Endometrial microvascular endothelial cells (primary cell): Measurements from ENCODE around the gene STRADB. TPM values are rescaled to one million over a fixed set of nuclear protein-coding genes. Genes with fewer than 3 reads are reported as not detected.
"Not testable (repeated sequence)": the region's sequence is repeated elsewhere in the genome, so short reads cannot be mapped to it uniquely, and the experiment has no call there.

Source experiments
- in situ Hi-C: cut with HindIII; loops from 2 replicates; pipeline ENCODE4 v1.10.0; 2017; ENCODE audit warnings: low sequenced_read_pairs, low pct_unique_long_range_greater_than_20kb; ENCODE audit errors: inconsistent ontology term
- total RNA-seq: library from RNA; depleted of rRNA; stranded (reverse); fragments of >200 nt; gene quantifications from one replicate; pipeline ENCODE4 v1.2.3, GENCODE V29; 2015; ENCODE audit errors: inconsistent ontology term

STRADB gene
- total RNA-seq, 1 donor from 2014 or later, result 42.8 TPM

- in situ Hi-C loops, result not testable (repeated sequence)
These were observed 23.2 kb upstream of the STRADB start for GRCh38 chr2:201428366-201428765.

DNA sequence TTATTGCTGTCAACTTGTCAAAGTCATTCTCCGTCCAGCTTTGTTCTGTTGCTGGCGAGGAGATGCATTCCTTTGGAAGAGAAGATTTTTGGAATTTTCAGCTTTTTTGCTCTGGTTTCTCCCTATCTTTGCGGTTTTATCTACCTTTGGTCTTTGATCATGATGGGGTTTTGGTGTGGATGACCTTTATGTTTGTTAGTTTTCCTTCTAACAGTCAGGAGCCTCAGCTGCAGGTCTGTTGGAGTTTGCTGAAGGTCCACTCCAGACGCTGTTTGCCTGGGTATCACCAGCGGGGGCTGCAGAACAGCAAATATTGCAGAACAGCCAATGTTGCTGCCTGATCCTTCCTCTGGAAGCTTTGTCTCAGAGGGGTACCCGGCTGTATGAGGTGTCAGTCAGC, 21.7 kb upstream of the STRADB start:
- in situ Hi-C loops, result not testable (repeated sequence)

GRCh38 chr2:201430322-201430721, 21.2 kb upstream of the STRADB start:
- in situ Hi-C loops, result not testable (repeated sequence)

- in situ Hi-C loops, result no loop called here
These were observed 20.7 kb upstream of the STRADB start for GRCh38 chr2:201430839-201431238.

DNA sequence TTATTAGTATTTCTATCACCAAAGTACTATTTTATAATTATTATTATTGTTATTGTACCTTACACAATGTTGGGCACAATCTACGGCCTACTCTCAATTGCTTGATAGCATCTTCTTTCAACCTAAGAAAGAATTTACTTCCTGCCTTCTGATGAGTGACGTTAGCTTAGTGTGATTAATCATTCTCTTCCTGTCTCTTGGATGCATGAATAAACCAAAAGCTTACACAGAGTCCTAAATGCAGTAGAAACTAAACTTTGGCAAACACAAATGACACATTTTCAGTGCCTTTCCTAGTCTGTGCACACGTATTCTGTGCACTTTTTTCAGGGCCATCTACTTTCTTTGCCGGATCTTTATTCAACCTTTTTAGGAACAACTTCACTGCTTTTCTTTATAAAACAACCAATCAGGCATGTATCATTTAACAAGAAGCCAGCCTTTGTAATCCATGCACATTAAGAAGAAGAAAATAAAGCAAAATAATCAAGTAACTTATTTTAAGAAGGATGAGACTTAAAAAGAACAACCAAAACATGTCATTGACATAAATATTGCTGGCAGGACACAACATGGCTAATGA, 19.4 kb upstream of the STRADB start:
- in situ Hi-C loops, result no loop called here

DNA sequence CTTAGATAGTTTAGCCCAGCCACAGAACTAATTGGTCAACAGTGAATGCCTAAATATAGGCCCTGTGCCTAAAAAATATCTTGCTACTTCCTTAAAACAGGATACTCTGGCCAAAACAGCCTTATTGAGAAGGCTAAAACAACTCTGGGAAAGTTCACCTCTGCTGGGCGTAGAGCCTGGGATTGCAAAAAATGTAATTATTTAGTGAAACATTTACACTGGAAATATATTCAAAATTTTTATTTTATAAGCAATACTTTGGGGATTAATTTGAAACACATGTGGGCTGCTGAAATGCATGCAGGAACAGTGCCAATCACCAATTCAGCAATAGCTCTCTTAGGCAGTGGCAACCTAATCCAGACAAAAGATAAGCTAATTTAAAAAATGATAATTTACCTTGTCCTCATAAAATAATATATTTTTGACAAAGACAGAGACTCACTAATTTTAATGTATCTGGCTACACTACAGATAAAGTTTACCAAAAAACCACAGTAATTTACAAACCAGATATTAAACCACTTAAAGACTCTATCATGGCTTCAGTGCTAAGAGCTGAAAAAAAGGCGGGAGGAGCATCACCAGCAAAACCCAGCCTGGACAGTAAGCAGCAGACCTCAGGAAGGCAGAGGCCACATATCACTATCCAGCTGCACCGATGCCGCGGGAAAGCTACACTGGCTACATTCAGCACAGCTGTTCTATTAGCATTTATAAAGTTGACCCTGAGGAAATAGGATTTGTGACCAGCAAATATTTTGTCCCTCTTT, 18.7 kb upstream of the STRADB start:
- in situ Hi-C loops, result no loop called here

DNA sequence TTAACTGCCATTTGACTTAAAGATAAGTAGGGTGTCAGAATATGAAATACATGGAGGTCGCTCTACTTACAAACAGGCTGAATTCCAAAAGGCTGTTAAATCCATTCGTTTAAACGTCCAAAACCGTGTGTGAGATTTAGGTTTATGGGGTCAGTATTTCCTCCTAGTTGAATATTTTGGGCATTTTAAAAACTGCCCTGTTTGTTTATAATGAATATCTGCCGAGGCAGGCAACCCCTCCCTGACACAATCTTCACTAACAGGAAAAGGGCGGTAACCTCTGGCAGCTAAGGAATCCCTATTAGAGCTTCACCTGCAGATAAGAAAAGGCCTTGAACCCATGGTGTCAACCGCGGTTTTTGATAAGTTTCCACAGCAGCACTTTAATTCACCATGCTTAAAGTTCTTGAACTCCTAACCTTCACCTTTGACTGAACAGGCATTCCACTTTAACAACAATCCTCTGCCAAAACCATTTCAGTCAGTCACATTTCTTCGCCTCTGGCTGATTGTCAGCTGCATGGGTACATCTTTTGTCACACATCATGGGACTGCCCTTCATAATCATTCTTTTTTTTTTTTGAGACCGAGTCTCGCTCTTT, 18.0 kb upstream of the STRADB start:
- in situ Hi-C loops, result no loop called here

GRCh38 chr2:201436141-201436540, 15.4 kb upstream of the STRADB start:
- in situ Hi-C loops, result no loop called here

DNA sequence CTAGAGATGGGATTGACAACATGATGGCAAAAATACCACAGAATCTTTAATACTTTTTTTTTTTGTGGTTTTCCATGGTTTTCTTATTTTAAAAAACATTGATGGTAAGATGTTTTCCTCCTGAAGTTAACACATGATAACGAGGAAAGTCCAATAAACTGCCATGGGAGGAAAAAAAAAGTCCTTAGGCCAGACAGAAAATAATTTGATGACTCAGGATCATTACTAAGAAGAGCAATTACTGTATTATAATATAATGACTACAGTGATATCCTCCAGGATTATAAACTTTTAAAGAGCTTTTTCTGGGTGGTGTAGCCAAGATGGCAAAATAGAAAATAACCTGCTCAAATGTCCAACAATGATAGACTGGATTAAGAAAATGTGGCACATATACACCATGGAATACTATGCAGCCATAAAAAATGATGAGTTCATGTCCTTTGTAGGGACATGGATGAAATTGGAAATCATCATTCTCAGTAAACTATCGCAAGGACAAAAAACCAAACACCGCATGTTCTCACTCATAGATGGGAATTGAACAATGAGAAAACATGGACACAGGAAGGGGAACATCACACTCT, 12.1 kb upstream of the STRADB start:
- in situ Hi-C loops, result not testable (repeated sequence)

- in situ Hi-C loops, result no loop called here
These were observed 11.4 kb upstream of the STRADB start for GRCh38 chr2:201440182-201440581.

DNA sequence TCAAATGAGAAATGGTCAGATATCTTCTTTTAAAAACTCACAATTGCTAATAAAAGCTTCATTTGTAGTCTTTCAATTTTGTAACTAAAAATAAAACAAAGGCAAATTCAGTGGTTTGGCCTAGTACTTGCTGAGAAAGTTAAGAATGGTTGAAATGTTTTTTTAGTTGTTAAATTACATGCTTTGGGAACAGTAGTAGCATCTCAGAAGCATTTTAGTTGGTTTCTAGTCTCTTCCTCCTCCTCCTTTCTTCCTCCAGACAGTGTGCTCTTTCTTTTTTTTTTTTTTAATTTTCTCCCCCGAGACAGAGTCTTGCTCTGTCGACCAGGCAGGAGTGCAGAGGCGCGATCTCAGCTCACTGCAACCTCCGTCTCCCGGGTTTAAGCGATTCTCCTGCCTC, 10.1 kb upstream of the STRADB start:
- in situ Hi-C loops, result no loop called here

DNA sequence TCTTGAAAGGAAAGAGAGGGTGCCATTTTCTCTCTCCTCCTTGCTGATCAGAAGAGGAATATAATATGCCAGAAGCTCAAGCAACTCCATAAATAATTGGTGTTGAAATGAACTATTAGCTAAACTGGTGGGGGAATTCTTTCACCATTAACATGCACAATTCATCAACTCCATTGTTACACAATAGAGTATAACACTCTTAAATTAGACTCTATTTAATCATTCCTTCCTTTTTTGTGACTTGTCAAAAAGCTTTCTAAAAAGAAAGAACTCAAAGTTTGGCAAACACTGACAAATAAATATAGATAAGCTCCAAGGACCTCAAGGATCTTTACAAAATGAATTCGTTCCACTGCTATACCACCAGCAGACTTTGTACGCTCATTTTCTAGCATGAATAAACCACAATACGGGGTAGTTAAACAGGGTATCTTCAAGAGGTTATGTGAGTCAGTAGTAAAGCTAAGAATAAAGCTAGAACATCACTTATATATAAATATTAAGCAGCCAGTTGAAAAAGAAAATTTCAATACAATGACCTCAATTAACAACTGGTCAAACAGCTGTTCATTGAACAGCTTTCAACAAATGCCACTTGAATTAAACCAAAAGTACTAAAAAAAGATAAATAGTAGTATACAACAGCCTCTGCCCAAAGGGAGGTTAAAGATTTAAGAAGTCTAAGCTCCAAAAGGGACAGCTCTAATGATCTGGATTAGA, 6.6 kb upstream of the STRADB start:
- in situ Hi-C loops, result no loop called here

DNA sequence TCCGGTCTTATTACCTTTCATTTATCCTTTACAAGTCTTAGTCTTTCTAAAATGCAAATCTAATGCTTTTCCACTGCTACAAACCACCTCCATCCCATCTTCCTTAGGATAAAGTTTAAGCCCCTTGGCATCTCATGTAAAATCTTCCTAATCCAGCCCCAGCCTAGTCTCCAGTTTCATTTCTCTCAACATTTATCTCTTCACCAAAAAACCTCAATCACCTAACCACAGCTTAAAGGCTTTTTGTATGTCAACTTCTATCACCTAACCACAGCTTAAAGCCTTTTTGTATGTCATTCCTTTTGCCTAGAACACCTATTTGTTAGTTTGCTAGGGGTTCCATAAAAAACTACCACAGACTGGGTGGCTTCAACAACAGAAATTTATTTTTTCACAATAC, 4.5 kb upstream of the STRADB start:
- in situ Hi-C loops, result no loop called here

DNA sequence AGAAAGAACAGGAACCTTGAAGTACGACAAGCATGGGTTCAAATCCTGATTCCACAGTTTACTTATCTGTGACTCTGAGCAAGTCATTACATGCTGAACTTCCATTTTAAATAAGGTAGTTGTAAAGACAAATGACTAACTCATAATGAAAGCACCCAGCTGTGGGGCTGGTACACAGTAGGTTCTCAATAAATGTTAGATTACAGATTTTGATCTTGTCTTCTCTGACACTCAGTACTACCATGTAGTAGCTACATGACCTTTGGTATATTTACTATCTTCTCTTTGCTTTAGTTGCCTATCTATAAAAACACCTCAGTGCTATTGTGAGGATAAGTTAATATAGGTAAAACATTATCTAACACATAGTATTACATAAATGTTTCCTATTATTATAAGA, 3.5 kb upstream of the STRADB start:
- in situ Hi-C loops, result no loop called here

- in situ Hi-C loops, result no loop called here
These were observed 2.8 kb upstream of the STRADB start for GRCh38 chr2:201448701-201449100.

DNA sequence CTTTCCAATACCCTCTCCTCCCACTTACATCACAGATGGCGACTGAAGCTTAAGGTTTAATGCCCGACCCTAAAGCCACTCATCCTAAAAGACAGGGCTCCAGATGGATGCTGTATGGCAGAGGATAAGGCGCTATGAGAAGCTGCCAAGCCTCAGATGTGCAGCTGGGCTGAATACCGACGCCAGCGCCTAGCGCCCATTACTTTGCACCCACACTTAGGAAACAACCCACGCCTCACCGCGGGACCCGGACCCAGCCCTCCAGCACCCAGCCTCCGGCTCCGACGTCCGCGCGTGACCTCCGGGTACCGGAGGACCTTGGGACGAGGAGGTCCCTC, 617 bp upstream of the STRADB start:
- in situ Hi-C loops, result no loop called here

DNA sequence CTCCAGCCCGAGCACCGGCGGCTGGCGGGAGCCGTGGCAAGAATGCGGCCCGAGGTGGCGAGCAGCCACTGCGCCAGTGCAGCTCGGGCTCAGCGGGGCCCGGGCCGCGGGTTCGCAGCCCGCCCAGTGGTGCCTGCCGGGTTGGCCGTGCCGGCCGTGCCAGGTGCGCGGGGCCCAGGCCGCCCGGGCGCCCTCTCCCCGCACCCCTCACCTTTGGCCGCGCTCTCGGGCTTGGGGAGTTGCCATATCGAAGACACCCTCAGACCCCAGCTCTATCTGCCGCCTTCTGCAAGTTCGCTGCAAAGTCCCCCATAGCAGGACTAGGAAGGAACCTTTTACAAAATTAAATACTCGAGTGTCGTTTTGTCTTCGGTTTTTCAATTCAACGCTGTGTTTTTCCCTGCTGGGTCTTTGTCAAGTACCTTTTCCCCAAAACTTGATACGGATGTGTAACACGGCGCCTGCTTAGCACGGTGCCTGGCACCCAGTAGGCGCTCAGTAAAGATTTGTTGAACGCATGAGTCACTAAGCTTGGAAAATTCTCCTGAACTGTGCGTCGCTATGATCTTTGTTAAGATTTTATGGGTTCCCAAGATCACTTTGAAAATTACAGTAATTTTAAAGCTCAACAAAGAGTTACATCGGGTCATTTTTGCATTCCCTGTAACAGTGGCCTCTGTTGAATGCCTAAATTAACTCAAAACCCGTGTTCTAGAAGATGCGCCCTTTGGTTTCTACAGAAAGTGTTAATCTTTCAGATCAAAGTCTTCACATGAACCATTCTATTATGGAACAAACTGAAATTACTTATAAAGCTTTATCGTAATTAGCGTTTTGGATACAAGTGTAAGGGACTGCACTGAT, 750 bp downstream of the STRADB start:
- in situ Hi-C loops, result no loop called here

- in situ Hi-C loops, result no loop called here
These were observed 1.5 kb downstream of the STRADB start for GRCh38 chr2:201452922-201453643.
